Smooth muscle cell (in vitro differentiated cells): Measurements from ENCODE around the gene PIGZ. TPM values are rescaled to one million over a fixed set of nuclear protein-coding genes. Genes with fewer than 3 reads are reported as not detected.

Source experiments
- DNase-seq: peaks from one replicate; lab custom pipeline; 2025; ENCODE audit not compliant: unreplicated experiment; lab: John Stamatoyannopoulos, UW
- H2AFZ ChIP-seq: fragments of 200-600 bp; sonication (generic); 2 replicates; pipeline ENCODE4 v1.6.0; 2016; ENCODE audit warnings: antibody characterized with exemption, low read depth, mild to moderate bottlenecking
- H3F3A ChIP-seq: fragments of 200-600 bp; sonication (generic); 2 replicates; pipeline ENCODE4 v1.6.0; 2017; ENCODE audit warnings: antibody characterized with exemption, low read depth
- H3K27ac ChIP-seq: fragments of 200-600 bp; sonication (generic); 2 replicates; pipeline ENCODE4 v1.5.1; 2016; ENCODE audit warnings: low read depth, mild to moderate bottlenecking
- H3K27me3 ChIP-seq: fragments of 200-600 bp; sonication (generic); 2 replicates; pipeline ENCODE4 v1.6.1; 2016; ENCODE audit warnings: low read depth, mild to moderate bottlenecking
- H3K36me3 ChIP-seq: fragments of 200-600 bp; sonication (generic); 2 replicates; pipeline ENCODE4 v1.5.1; 2016; ENCODE audit warnings: low read depth
- H3K4me1 ChIP-seq: fragments of 200-600 bp; sonication (generic); 2 replicates; pipeline ENCODE4 v1.5.1; 2016; ENCODE audit warnings: low read depth
- H3K4me2 ChIP-seq: fragments of 200-600 bp; sonication (generic); 2 replicates; pipeline ENCODE4 v1.6.0; 2016; ENCODE audit warnings: mild to moderate bottlenecking
- H3K4me3 ChIP-seq: fragments of 200-600 bp; sonication (generic); 2 replicates; pipeline ENCODE4 v1.5.1; 2016; ENCODE audit warnings: mild to moderate bottlenecking
- H3K79me2 ChIP-seq: fragments of 200-600 bp; sonication (generic); 2 replicates; pipeline ENCODE4 v1.6.0; 2016; ENCODE audit warnings: low read depth, mild to moderate bottlenecking
- H3K9ac ChIP-seq: fragments of 200-600 bp; sonication (generic); 2 replicates; pipeline ENCODE4 v1.6.0; 2016; ENCODE audit warnings: low read depth
- H3K9me3 ChIP-seq: fragments of 200-600 bp; sonication (generic); replicated peaks from 2 replicates; pipeline ENCODE4 v1.5.1; 2016; ENCODE audit warnings: low read depth
- H4K20me1 ChIP-seq: fragments of 200-600 bp; sonication (generic); 2 replicates; pipeline ENCODE4 v1.6.0; 2016; ENCODE audit warnings: low read depth
- WGBS: methylation state at CpG from one replicate; pipeline ENCODE4 v1.1.7; 2016; ENCODE audit warnings: low lambda C conversion rate; 5-methylcytosine and 5-hydroxymethylcytosine counted together
- polyA plus RNA-seq: library from polyadenylated mRNA; unstranded; fragments of >200 nt; fragmentation: Nextera tagmentation; extraction: Ambion mirVana; gene quantifications from 2 replicates; pipeline ENCODE4 v1.2.1, GENCODE V29; 2016
- total RNA-seq: library from RNA; depleted of rRNA; stranded (reverse); fragments of >200 nt; gene quantifications from 2 replicates; pipeline ENCODE4 v1.2.3, GENCODE V29; 2014
- TF ChIP-seq, protein P1 (sequence below): fragments of 200-600 bp; sonication (generic); IDR thresholded peaks from 2 replicates; pipeline ENCODE4 v1.5.1; 2017; ENCODE audit warnings: borderline replicate concordance, mild to moderate bottlenecking, antibody characterized with exemption; ENCODE audit not compliant: insufficient read depth, poor library complexity, severe bottlenecking

PIGZ gene
- total and polyA plus RNA-seq, 2 experiments from 2014 or later: 2.6 to 3.0 TPM

DNA sequence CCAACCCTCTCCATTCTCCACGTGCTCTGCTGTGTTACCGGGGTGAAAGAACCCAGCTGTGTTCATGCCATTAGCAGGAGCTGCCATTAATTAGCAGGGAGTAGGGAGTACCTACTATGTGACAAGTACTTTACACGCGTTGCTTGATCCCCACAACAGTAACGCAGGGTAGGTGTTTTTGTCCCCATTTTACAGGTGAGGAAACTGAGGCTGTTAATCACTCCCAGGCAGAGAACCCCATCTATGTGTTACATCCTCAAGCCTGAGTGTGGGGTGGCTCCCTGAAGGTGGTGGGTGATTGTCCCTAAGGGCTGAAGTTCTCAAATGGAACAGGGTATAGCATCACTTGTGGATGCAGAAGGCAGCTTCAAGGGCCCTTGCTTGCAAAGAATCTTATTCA is 38.2 kb upstream of the PIGZ start:
- TF ChIP-seq, protein P1, sequence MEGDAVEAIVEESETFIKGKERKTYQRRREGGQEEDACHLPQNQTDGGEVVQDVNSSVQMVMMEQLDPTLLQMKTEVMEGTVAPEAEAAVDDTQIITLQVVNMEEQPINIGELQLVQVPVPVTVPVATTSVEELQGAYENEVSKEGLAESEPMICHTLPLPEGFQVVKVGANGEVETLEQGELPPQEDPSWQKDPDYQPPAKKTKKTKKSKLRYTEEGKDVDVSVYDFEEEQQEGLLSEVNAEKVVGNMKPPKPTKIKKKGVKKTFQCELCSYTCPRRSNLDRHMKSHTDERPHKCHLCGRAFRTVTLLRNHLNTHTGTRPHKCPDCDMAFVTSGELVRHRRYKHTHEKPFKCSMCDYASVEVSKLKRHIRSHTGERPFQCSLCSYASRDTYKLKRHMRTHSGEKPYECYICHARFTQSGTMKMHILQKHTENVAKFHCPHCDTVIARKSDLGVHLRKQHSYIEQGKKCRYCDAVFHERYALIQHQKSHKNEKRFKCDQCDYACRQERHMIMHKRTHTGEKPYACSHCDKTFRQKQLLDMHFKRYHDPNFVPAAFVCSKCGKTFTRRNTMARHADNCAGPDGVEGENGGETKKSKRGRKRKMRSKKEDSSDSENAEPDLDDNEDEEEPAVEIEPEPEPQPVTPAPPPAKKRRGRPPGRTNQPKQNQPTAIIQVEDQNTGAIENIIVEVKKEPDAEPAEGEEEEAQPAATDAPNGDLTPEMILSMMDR: no peak
- H3K9ac ChIP-seq: no peak overlapping the region
- H3K36me3 ChIP-seq: no peaks in the 10 kb centered on the region
- no peak overlapping the region for H2AFZ ChIP-seq
- WGBS: 100% methylated on average over 5 of the region's 5 CpGs
- no peak overlapping the region for H3K4me3 ChIP-seq
- H3K9me3 ChIP-seq: no peaks in the 10 kb centered on the region
- H3K79me2 ChIP-seq: no peaks in the 10 kb centered on the region
- H3K4me1 ChIP-seq: peaks cover 4% of the 10 kb centered on the region
- H3F3A ChIP-seq: no peaks in the 10 kb centered on the region
- H3K27ac ChIP-seq: no peak overlapping the region
- DNase-seq: no peak
- H3K4me2 ChIP-seq: no peak overlapping the region
- no peaks in the 10 kb centered on the region for H4K20me1 ChIP-seq
- H3K27me3 ChIP-seq: no peaks in the 10 kb centered on the region

DNA sequence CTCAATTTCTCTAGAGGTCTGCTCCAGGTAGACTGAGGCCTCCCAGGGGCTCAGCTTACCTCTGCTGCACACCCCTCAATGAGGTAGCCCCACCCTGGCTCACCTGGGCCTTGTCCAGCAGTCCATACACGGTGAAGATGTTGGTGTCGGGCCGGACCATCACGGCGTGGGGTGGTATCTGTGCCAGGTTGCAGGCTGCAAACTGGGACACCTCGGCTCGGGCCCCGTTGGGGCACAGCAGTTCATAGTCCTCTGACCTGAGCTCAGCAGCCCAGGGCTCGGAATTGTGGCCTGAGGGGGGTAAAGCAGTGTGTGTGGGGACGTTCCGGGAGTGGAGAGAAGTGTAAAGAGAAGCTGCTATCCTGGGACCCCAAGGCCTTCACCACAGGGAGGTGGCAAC is 37.8 kb upstream of the PIGZ start:
- Histone ChIP-seq H3K27me3 (no peaks in the 10 kb centered on the region), H3K4me3 (no peak overlapping the region), H3K4me1 (peaks cover 4% of the 10 kb centered on the region), H2AFZ (no peak overlapping the region), H3K27ac (no peak overlapping the region), H3K9me3 (no peaks in the 10 kb centered on the region), H3K79me2 (no peaks in the 10 kb centered on the region), H3F3A (no peaks in the 10 kb centered on the region), H3K9ac (no peak overlapping the region), H3K36me3 (no peaks in the 10 kb centered on the region), H3K4me2 (no peak overlapping the region), H4K20me1 (no peaks in the 10 kb centered on the region)
- WGBS: 95% methylated on average over 11 of the region's 11 CpGs
- DNase-seq: no peak
- TF ChIP-seq, protein P1: no peak

DNA sequence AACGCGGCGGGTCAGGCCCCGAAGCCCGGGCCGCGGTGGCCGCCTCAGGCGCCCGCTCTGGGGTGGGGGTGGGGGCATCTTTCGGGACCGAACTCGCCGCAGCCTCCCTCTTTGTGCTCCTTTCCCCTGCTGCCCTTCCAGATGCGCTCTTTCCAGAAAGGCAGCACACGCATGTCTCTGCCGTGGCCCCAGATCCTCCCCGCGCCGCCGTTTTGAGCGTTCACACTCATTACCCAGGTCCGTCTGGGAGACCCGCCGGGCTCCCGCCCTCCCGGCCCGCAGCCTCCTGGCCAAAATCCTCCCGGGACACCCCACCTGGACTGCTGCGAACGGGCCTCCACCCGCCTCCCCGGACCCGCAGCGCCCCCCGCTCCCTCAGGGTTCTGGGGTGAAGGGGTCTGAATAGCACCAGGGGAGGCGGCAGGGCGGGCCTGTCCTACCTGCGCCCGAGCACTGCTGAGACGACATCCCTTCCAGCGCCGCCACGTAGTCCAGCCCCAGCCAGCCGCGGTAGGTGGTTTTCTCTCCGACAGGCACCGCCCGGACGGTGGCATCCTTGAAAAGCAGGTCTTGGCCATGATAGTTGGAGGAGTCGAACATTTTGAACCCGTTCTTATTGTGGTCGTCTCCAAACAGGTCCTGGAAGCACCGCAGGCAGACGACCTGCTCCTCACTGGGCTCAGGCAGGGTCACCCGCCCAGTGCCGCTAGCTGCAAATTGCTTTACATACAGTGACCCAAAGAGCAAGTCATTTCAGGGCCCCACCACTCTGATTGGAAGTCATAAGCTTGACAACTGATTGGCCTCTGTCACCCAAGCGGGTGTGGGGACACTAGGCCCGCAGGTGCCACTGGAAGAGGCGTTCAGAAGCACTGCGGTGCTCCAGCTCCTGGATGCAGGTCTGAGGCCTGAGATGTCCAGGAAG is 35.1 kb upstream of the PIGZ start:
- peak overlapping the region; percentile 71 for H3K9ac ChIP-seq
- WGBS: 21% methylated on average over 47 of the region's 61 CpGs
- TF ChIP-seq, protein P1: no peak

More for the DNA sequence above, 35.1 kb upstream of the PIGZ start:
- no peaks in the 10 kb centered on the region for H3K27me3 ChIP-seq
- H3K79me2 ChIP-seq: no peaks in the 10 kb centered on the region
- H3K4me2 ChIP-seq: peak overlapping the region; percentile 89
- no peaks in the 10 kb centered on the region for H3F3A ChIP-seq
- no peaks in the 10 kb centered on the region for H3K36me3 ChIP-seq
- DNase-seq: no peak
- peak overlapping the region; percentile 63 for H3K4me3 ChIP-seq
- H3K9me3 ChIP-seq: no peaks in the 10 kb centered on the region
- H2AFZ ChIP-seq: peak overlapping the region; percentile 84
- no peaks in the 10 kb centered on the region for H4K20me1 ChIP-seq
- H3K4me1 ChIP-seq: peaks cover 4% of the 10 kb centered on the region
- H3K27ac ChIP-seq: peak overlapping the region; percentile 4
